ENCODE measurements around the gene RNF38. TPM values are rescaled to one million over a fixed set of nuclear protein-coding genes. Genes with fewer than 3 reads are reported as not detected.
A peak's percentile ranks its signal among the peaks of the same experiment; 100 is the strongest.
"Not testable (repeated sequence)": the region's sequence is repeated elsewhere in the genome, so short reads cannot be mapped to it uniquely, and the experiment has no call there.

Gene RNF38
- polyA plus RNA-seq (ENCODE audit: insufficient read length in 10 of 10), result 10 to 100 TPM; 20.5 to 31.7 (median 27.0) TPM
- long read RNA-seq, donor 1, full-length matches to known transcripts, result 2 of 2 reads
- long read RNA-seq, donor 1, partial matches to known transcripts, result 0 of 2 reads
- long read RNA-seq, donor 1, other reads (novel, unspliced or antisense), result 0 of 2 reads
- long read RNA-seq, donor 2, result 0 reads
- long read RNA-seq, donor 3, result 0 reads
- long read RNA-seq, donor 4, result 0 reads
- long read RNA-seq, donor 5, partial matches to known transcripts, result 0 of 1 reads
- long read RNA-seq, donor 5, other reads (novel, unspliced or antisense), result 0 of 1 reads
- long read RNA-seq, donor 6, full-length matches to known transcripts, result 1 of 1 reads
- long read RNA-seq, donor 6, partial matches to known transcripts, result 0 of 1 reads
- long read RNA-seq, donor 6, other reads (novel, unspliced or antisense), result 0 of 1 reads
- long read RNA-seq, donor 7, full-length matches to known transcripts, result 1 of 1 reads
- long read RNA-seq, donor 7, partial matches to known transcripts, result 0 of 1 reads
- long read RNA-seq, donor 7, other reads (novel, unspliced or antisense), result 0 of 1 reads
- long read RNA-seq, donor 8, result 0 reads
- long read RNA-seq, donor 9, result 0 reads

DNA sequence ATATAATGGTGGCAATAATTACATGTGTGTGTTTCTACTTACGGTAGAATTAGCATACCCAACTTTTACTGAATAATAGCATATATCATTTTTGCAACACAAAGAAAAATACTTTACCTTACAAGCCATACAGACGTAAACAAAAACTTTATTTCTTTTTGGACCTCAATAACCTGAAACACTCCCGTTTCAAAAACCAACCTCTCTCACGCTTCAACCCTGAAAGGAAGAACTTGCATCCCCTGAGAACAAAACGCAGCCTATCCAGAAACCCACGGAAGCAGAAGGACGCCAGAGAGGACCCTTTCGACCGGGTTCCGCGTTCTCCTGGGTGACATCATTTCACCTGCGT is at the start of gene RNF38:
Gene RNF38, minus strand, starts transcription at position 290 of the 352 bp plus-strand sequence. Its CDS starts 161 bp downstream, at position 129.
- no peak for DNase-seq

DNA sequence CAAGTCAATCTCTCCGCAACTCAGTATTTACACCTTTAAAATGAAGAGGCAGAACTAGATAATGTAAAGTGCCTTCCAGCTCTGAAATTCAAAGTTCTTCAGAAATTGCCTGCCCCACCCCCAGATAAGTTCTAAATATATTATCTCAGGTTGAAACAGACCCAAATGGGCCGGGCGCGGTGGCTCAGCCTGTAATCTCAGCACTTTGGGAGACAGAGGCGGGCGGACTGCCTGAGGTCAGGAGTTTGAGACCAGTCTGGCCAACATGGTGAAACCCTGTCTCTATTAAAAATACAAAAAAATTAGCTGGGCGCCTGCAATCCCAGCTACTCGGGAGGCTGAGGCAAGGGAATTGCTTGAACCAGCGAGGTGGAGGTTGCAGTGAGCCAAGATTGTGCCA is 48.5 kb upstream of the RNF38 start:
- DNase-seq, result not testable (repeated sequence)

DNA sequence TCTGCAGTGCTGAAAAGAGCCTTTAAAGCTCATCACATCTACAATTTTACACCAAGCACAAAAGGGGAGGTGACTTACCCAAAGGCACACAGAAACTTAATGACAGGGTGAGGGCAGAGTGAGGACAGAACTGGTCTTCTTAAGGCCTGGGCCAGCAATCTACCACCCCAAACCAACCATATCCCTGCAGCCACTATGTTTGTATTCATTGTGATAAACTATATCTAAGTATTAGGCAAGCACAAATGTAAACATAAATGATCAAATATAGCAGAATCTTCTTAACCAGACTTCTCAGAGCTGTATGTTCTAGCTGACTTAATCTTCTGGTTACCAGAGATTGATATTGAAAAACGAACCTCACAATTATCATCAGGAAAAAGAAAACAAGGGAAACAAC is 47.9 kb upstream of the RNF38 start:
- DNase-seq, result no peak

- DNase-seq, result not testable (repeated sequence)
Observed at GRCh38 chr9:36446678-36447077, 46.6 kb upstream of the RNF38 start.

DNA sequence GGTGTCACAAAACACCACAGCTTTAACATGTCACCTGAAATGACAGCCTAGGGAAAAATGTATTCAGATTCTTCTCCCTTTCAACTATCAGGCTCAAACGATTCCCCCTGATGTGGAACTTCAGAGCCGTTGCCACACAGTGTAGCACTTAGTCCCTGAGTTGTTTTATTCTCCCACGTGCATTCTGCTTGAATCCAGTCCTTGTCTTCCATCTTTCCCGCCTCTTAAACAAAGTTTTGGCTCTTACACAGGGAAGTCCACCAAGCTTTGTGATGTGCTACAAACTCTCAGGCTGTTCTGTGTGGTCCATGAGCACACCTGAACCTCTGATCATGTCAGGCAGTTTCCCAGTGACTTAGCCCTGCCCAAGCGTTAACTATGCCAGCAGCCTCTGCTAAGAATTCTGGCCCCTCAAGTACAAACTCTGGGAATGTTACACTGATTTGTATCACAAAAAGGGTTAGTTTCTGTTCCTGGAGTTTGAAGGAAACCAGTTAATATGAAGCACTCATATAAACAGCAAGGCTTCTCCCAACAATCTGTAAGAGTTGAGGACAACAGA is 45.8 kb upstream of the RNF38 start:
- no peak for DNase-seq

- no peak for DNase-seq
Observed at GRCh38 chr9:36444203-36444602, 44.1 kb upstream of the RNF38 start.

- DNase-seq, result no peak
Observed at GRCh38 chr9:36443581-36443980, 43.5 kb upstream of the RNF38 start.

GRCh38 chr9:36442710-36443109 is 42.6 kb upstream of the RNF38 start:
- DNase-seq, result no peak

DNA sequence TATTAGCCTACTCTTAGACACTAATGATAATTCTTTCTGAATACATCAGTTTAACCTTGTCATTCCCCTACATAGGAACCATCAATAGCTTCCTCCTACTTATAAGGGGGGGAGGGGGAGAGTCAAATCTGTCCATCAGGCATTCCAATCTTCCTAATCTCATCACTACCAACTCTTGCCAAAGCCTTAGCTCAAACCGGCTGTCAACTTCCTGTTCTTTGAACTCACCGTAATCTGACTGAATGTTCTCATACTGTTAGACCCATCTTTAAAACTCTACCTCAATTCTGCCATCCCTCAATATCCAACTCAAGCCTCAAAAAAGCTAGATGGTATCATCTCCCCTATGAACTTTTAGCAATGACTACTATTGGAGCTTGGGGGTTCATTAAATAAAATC is 41.9 kb upstream of the RNF38 start:
- DNase-seq, result no peak

DNA sequence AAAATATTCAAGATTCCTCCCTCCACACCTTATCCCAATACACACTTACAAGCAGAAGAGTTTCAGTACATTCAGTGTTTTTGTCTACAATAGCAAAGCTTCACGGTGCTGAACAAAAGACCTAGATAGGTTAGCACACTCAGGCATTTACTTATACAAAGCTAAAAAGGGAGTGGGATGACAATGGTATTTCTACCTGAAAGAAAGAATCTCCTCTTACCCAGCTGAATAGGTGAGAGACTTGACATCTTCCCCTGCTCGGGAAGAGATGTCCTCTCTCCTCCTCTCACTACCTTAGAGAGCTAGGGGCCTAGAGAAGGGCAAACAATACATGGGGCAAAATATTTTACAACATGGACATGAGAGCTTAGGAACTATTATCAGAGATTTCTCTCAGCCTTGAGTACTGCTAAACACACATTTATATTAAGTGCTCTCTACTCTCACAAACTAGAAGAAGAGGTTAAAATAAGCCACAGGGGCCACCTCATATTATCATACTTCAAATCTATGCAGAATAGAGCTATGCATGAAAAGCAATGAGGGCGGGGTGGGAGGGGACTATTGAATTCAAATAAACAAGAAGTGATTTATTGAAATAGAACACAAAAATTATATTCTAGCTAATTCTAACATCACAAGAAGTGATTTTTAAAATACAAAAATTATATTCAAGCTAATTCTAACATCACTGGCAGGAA is 38.6 kb upstream of the RNF38 start:
- DNase-seq, result no peak

- DNase-seq, result no peak
Observed at GRCh38 chr9:36437790-36438189, 37.7 kb upstream of the RNF38 start.

DNA sequence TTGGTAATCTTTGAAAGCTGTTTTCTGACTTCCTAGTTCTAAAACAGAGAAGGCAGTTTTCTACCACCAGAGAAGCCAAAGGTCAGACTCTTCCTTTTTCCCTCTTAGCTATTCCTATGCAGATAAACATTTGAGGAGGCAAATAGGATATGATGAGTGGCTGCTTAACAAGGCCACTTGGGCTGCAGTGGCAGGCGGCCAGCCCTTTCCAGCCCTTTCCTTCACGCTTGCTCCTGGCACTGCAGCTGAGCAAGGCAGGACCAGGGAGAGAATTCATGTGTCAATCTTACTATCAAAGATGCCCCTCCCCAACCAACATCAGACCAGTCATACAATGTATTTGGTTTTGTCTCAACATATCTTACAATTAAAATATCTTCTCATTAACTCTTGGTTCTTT is 36.8 kb upstream of the RNF38 start:
- no peak for DNase-seq

DNA sequence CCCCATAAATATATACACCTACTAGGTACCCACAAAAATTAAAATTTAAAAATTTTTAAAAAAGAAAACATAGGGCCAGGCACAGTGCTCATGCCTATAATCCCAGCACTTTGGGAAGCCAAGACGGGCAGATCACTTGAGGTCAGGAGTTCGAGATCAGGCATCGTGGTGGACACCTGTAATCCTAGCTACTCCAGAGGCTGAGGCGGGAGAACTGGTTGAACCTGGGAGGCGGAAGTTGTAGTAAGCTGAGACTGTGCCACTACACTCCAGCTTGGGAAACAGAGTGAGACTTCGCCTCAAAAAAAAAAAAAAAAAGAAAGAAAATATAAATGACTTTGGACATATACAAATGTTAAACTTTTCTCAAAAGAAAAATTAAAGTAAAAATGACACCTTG is 33.3 kb upstream of the RNF38 start:
- no peak for DNase-seq

DNA sequence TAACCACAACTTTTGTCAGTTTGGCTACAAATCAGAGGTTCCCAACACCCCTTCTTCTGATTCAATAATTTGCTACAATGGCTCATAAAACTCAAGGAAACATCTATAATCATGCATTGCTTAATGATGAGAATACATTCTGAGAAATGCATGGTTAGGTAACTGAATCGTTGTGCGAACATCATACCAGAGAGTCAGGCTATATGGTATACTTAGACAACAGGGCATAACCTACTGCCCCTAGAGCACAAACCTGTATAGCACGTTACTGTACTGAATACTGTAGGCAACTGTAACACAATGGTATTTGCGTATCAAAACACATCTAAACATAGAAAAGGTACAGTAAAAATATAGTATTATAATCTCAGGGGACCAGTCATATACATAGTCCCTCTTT is 31.0 kb upstream of the RNF38 start:
- DNase-seq, result no peak

GRCh38 chr9:36426945-36427344 is 26.9 kb upstream of the RNF38 start:
- no peak for DNase-seq

GRCh38 chr9:36426348-36426747 is 26.3 kb upstream of the RNF38 start:
- DNase-seq, result no peak

DNA sequence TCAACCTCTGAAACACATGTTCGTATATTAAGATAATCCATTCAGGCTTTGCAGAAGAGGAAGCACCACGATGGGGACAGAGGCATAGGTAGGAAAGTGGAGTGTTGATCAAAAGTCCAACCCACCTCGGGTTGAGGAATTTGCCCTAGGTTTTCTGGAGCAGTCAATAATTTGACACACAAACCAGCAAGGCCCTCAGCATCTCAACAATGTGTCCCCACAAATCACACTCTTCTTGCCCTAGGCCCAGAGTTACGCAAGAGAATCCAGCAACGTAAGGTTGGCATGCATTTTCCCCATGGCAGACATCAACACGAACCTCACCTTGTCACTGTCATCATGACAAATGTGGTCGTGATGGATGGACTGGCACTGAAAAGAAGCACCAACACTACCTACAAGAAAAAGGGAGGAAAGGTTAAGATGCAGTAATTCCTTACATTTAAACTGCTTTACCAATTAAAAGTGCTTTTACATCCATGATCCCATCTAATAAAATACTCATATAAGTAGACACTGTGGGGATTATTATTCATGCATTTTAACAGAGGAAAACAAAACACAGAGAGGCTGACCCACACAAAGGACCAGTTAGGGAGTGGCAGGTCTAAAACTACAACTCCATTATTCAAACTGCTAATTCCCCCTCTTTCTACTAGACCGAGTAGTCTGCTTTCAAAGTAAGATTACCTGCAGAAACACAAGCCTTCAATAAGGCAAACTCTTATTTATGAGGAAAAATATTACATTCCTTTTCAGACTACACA is 24.4 kb upstream of the RNF38 start:
- DNase-seq, result no peak

- peak in 1 of 3 donors; percentile 11 for DNase-seq
Observed at GRCh38 chr9:36423206-36423605, 23.1 kb upstream of the RNF38 start.

- DNase-seq, result no peak
Observed at GRCh38 chr9:36416890-36417289, 16.8 kb upstream of the RNF38 start.

DNA sequence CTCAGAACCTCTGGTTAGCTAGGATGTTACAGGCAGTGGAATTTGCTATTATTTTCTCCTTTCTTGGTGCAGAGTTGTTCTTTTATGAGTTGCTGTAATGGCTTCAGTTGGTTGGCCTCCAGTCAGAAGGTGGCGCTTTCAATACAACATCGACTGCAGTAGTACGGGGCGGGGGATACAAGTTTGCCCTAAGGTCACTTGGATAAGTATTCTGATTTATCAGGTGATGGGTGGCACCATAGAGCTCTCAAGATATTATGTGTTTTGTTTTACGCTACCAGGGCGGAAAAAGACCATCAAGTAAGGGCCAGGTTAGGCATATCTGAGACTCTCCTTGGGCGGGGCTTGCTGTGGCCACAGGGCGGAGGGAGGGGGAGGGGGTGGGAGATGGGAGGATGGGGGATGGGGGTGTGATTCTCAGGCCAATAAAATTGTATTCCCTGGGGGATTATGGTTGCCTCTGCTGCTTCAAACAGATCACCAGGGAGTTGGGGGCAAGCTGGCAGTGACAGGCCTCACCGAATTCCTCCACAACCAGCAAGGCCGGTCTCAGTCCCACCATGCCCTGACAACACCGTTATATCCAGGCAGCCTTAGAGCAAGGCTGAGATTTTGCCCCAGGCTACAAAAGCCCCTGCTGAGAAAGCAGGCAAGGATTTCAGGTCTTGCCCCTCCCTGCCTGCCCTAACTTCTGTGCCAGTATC is 15.9 kb upstream of the RNF38 start:
- no peak for DNase-seq

DNA sequence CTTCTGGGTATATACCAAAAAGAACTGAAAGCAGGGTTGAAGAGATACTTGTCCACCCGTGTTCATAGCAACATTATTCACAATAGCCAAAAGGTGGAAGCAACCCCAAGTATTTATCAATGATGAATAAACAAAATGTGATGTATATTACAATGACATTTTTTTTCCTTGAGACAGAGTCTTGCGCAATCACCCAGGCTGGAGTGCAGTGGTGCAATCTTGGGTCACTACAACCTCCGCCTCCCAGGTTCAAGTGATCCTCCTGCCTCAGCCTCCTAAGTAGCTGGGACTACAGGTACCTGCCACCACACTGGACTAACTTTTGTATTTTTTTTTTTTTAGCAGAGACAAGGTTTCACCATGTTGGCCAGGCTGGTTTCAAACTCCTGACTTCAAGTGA is 11.3 kb upstream of the RNF38 start:
- DNase-seq, result not testable (repeated sequence)

All from muscle of back (tissue), 13 donors.